MM.1S (cell line): Measurements from ENCODE around the gene SYCN.
A peak's percentile ranks its signal among the peaks of the same experiment; 100 is the strongest.
"Not testable (repeated sequence)": the region's sequence is repeated elsewhere in the genome, so short reads cannot be mapped to it uniquely, and the experiment has no call there.

Source experiments
- DNase-seq: peaks from one replicate; pipeline ENCODE4 v3.0.0-alpha.2; 2015
- H2AFZ ChIP-seq: fragments of 300-600 bp; sonication (generic); 2 replicates; pipeline ENCODE4 v1.6.0; 2016; ENCODE audit warnings: antibody characterized with exemption, low read length
- H3F3A ChIP-seq: fragments of 300-600 bp; sonication (generic); 2 replicates; pipeline ENCODE4 v1.6.1; 2016; ENCODE audit warnings: mild to moderate bottlenecking, antibody characterized with exemption, low read length, moderate library complexity, mixed read lengths; ENCODE audit not compliant: insufficient read depth
- H3K27ac ChIP-seq: fragments of 300-600 bp; sonication (generic); 2 replicates; pipeline ENCODE4 v1.5.1; 2016; ENCODE audit warnings: mild to moderate bottlenecking, low read length
- H3K27me3 ChIP-seq: fragments of 300-600 bp; sonication (generic); replicated peaks from 2 replicates; pipeline ENCODE4 v1.6.0; 2016; ENCODE audit warnings: low read length; ENCODE audit not compliant: insufficient read depth
- H3K36me3 ChIP-seq: fragments of 300-600 bp; sonication (generic); replicated peaks from 2 replicates; pipeline ENCODE4 v1.6.1; 2016; ENCODE audit warnings: mild to moderate bottlenecking, low read length, mixed read lengths; ENCODE audit not compliant: insufficient read depth
- H3K4me1 ChIP-seq: fragments of 300-600 bp; sonication (generic); 2 replicates; pipeline ENCODE4 v1.6.1; 2016; ENCODE audit warnings: low read length, mixed read lengths
- H3K4me2 ChIP-seq: fragments of 300-600 bp; sonication (generic); 2 replicates; pipeline ENCODE4 v1.6.0; 2016; ENCODE audit warnings: low read depth, low read length
- H3K4me3 ChIP-seq: fragments of 300-600 bp; sonication (generic); 2 replicates; pipeline ENCODE4 v1.5.1; 2016; ENCODE audit warnings: low read length, mixed read lengths
- H3K79me2 ChIP-seq: fragments of 300-600 bp; sonication (generic); 2 replicates; pipeline ENCODE4 v1.6.1; 2016; ENCODE audit warnings: mixed run types, low read length, mixed read lengths
- H3K9ac ChIP-seq: fragments of 300-600 bp; sonication (generic); 2 replicates; pipeline ENCODE4 v1.6.1; 2016; ENCODE audit warnings: low read length, mixed read lengths
- H3K9me2 ChIP-seq: fragments of 300-600 bp; sonication (generic); replicated peaks from 2 replicates; pipeline ENCODE4 v1.6.1; 2016; ENCODE audit warnings: mild to moderate bottlenecking, low read length, mixed read lengths; ENCODE audit not compliant: insufficient read depth
- H3K9me3 ChIP-seq: fragments of 300-600 bp; sonication (generic); replicated peaks from 2 replicates; pipeline ENCODE4 v1.6.1; 2016; ENCODE audit warnings: mild to moderate bottlenecking, low read length, mixed read lengths; ENCODE audit not compliant: insufficient read depth
- H4K20me1 ChIP-seq: fragments of 300-600 bp; sonication (generic); 2 replicates; pipeline ENCODE4 v1.6.1; 2016; ENCODE audit warnings: mild to moderate bottlenecking, low read length, moderate library complexity, mixed read lengths; ENCODE audit not compliant: insufficient read depth
- CTCF ChIP-seq: fragments of 300-600 bp; sonication (generic); IDR thresholded peaks from 2 replicates; pipeline ENCODE4 v1.5.1; 2016; ENCODE audit warnings: antibody characterized with exemption, low read length, mixed read lengths
- EZH2 ChIP-seq: fragments of 300-600 bp; sonication (generic); optimal IDR thresholded peaks from 2 replicates; pipeline ENCODE3; 2017; ENCODE audit warnings: low read depth, mild to moderate bottlenecking, antibody characterized with exemption, low read length, mixed read lengths
- EZH2phosphoT487 ChIP-seq: fragments of 300-600 bp; sonication (generic); IDR thresholded peaks from 2 replicates; pipeline ENCODE4 v1.6.1; 2018; ENCODE audit warnings: antibody characterized with exemption, low read length

The SYCN gene

GRCh38 chr19:39218230-39219007, 14.4 kb upstream of the SYCN start:
- no peak overlapping the region for H3K4me3 ChIP-seq
- H3K4me1 ChIP-seq, result no peaks in the 10 kb centered on the region
- H3K4me2 ChIP-seq, result no peak overlapping the region
- H3K9me2 ChIP-seq, result no peaks in the 10 kb centered on the region
- H3K79me2 ChIP-seq, result no peaks in the 10 kb centered on the region
- H3K9me3 ChIP-seq, result no peaks in the 10 kb centered on the region
- peaks cover 66% of the 10 kb centered on the region for H3K27me3 ChIP-seq
- no peak overlapping the region for H2AFZ ChIP-seq
- no peak overlapping the region for H3K27ac ChIP-seq
- H3K36me3 ChIP-seq, result no peaks in the 10 kb centered on the region
- no peaks in the 10 kb centered on the region for H3F3A ChIP-seq
- TF ChIP-seq EZH2 (no peak), CTCF (no peak)
- no peak overlapping the region for H3K9ac ChIP-seq
- H4K20me1 ChIP-seq, result no peaks in the 10 kb centered on the region
- no peak for DNase-seq

GRCh38 chr19:39217094-39217493, 13.0 kb upstream of the SYCN start:
- no peak overlapping the region for H3K9ac ChIP-seq
- no peaks in the 10 kb centered on the region for H3K79me2 ChIP-seq
- no peaks in the 10 kb centered on the region for H4K20me1 ChIP-seq
- no peak for DNase-seq
- H3K36me3 ChIP-seq, result no peaks in the 10 kb centered on the region
- no peaks in the 10 kb centered on the region for H3K4me1 ChIP-seq
- peaks cover 63% of the 10 kb centered on the region for H3K27me3 ChIP-seq
- no peaks in the 10 kb centered on the region for H3K9me3 ChIP-seq
- TF ChIP-seq EZH2phosphoT487 (no peak), CTCF (no peak), EZH2 (no peak)
- H3F3A ChIP-seq, result no peaks in the 10 kb centered on the region
- no peak overlapping the region for H2AFZ ChIP-seq
- no peak overlapping the region for H3K27ac ChIP-seq
- no peak overlapping the region for H3K4me3 ChIP-seq
- H3K9me2 ChIP-seq, result no peaks in the 10 kb centered on the region
- no peak overlapping the region for H3K4me2 ChIP-seq

- not testable (repeated sequence) for H3F3A ChIP-seq
These were observed 11.3 kb upstream of the SYCN start for GRCh38 chr19:39215323-39215722.

GRCh38 chr19:39212375-39212742, 8.3 kb upstream of the SYCN start:
- no peaks in the 10 kb centered on the region for H3F3A ChIP-seq
- H2AFZ ChIP-seq, result no peak overlapping the region
- no peaks in the 10 kb centered on the region for H3K79me2 ChIP-seq
- no peak overlapping the region for H3K27ac ChIP-seq
- no peaks in the 10 kb centered on the region for H3K36me3 ChIP-seq
- H3K27me3 ChIP-seq, result peaks cover 54% of the 10 kb centered on the region
- no peaks in the 10 kb centered on the region for H4K20me1 ChIP-seq
- no peak overlapping the region for H3K4me3 ChIP-seq
- H3K9me2 ChIP-seq, result no peaks in the 10 kb centered on the region
- no peak for TF ChIP-seq EZH2
- peak; percentile 48 for TF ChIP-seq CTCF
- no peak for TF ChIP-seq EZH2phosphoT487
- no peak overlapping the region for H3K9ac ChIP-seq
- H3K4me2 ChIP-seq, result no peak overlapping the region
- peak; percentile 18 for DNase-seq
- H3K4me1 ChIP-seq, result no peaks in the 10 kb centered on the region
- no peaks in the 10 kb centered on the region for H3K9me3 ChIP-seq

More at GRCh38 chr19:39215323-39215722, 11.3 kb upstream of the SYCN start:
- not testable (repeated sequence) for H3K4me1 ChIP-seq, H3K4me2 ChIP-seq, H2AFZ ChIP-seq, H3K9ac ChIP-seq, H4K20me1 ChIP-seq, H3K4me3 ChIP-seq, H3K27ac ChIP-seq, H3K36me3 ChIP-seq, H3K9me3 ChIP-seq, DNase-seq, H3K9me2 ChIP-seq, H3K79me2 ChIP-seq
- peaks cover 61% of the 10 kb centered on the region for H3K27me3 ChIP-seq
